ENCODE results near the gene MINK1. TPM values are rescaled to one million over a fixed set of nuclear protein-coding genes. Genes with fewer than 3 reads are reported as not detected.

The MINK1 gene
- total and polyA plus RNA-seq, 10 of the 15 experiments (the other 5 are each of a cell fraction or from before 2014, with no cell fraction given) = 0.08 to 55.6 (median 15.0) TPM

- ChIA-PET RAD21 (ENCODE audit: unreplicated experiment) (no interaction called here), SMC1A (ENCODE audit: uncharacterized antibody, unreplicated experiment) (no interaction called here), POLR2A (no interaction called here), CTCF (interaction anchor here (3.7 kb wide), 1 partner anchor 319 kb away, joined by 17 read pairs; no protein-coding TSS in a partner anchor)
- no peaks in the 10 kb centered on the region for H3K9me3 ChIP-seq (replicated peaks; ENCODE audit: control insufficient read depth, insufficient read depth, low read length)
- no peaks in the 10 kb centered on the region for H3K4me1 ChIP-seq (ENCODE audit: control insufficient read depth, insufficient read depth, low read length)
- in situ Hi-C loops (cut with MboI) (no loop called here), intact Hi-C loops (cut with micrococcal nuclease; ENCODE audit: unreplicated experiment) (loop anchor here (10.0 kb wide), 1 partner anchor 462 kb away; no protein-coding TSS in a partner anchor)
- no peak for TF ChIP-seq CHD4 (IDR thresholded peaks at IDR 0.05)
- no peak for TF ChIP-seq ZNF274 (IDR thresholded peaks at IDR 0.05; ENCODE audit: insufficient read depth, insufficient read length)
- TF ChIP-seq, protein P1, sequence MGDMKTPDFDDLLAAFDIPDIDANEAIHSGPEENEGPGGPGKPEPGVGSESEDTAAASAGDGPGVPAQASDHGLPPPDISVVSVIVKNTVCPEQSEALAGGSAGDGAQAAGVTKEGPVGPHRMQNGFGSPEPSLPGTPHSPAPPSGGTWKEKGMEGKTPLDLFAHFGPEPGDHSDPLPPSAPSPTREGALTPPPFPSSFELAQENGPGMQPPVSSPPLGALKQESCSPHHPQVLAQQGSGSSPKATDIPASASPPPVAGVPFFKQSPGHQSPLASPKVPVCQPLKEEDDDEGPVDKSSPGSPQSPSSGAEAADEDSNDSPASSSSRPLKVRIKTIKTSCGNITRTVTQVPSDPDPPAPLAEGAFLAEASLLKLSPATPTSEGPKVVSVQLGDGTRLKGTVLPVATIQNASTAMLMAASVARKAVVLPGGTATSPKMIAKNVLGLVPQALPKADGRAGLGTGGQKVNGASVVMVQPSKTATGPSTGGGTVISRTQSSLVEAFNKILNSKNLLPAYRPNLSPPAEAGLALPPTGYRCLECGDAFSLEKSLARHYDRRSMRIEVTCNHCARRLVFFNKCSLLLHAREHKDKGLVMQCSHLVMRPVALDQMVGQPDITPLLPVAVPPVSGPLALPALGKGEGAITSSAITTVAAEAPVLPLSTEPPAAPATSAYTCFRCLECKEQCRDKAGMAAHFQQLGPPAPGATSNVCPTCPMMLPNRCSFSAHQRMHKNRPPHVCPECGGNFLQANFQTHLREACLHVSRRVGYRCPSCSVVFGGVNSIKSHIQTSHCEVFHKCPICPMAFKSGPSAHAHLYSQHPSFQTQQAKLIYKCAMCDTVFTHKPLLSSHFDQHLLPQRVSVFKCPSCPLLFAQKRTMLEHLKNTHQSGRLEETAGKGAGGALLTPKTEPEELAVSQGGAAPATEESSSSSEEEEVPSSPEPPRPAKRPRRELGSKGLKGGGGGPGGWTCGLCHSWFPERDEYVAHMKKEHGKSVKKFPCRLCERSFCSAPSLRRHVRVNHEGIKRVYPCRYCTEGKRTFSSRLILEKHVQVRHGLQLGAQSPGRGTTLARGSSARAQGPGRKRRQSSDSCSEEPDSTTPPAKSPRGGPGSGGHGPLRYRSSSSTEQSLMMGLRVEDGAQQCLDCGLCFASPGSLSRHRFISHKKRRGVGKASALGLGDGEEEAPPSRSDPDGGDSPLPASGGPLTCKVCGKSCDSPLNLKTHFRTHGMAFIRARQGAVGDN (IDR thresholded peaks at IDR 0.05) = no peak
- TF ChIP-seq MEF2B (IDR thresholded peaks at IDR 0.05; ENCODE audit: partially characterized antibody, poor library complexity, severe bottlenecking) = no peak
- TF ChIP-seq, protein P2, sequence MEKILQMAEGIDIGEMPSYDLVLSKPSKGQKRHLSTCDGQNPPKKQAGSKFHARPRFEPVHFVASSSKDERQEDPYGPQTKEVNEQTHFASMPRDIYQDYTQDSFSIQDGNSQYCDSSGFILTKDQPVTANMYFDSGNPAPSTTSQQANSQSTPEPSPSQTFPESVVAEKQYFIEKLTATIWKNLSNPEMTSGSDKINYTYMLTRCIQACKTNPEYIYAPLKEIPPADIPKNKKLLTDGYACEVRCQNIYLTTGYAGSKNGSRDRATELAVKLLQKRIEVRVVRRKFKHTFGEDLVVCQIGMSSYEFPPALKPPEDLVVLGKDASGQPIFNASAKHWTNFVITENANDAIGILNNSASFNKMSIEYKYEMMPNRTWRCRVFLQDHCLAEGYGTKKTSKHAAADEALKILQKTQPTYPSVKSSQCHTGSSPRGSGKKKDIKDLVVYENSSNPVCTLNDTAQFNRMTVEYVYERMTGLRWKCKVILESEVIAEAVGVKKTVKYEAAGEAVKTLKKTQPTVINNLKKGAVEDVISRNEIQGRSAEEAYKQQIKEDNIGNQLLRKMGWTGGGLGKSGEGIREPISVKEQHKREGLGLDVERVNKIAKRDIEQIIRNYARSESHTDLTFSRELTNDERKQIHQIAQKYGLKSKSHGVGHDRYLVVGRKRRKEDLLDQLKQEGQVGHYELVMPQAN (conservative IDR thresholded peaks at IDR 0.05) = no peak
- no peak for TF ChIP-seq CEBPB (IDR thresholded peaks at IDR 0.05; ENCODE audit: borderline replicate concordance in 1 of 2, low read depth in 2 of 2, low read length in 2 of 2)
- TF ChIP-seq SMARCA5 (IDR thresholded peaks at IDR 0.05) = no peak
- TF ChIP-seq SPI1 (IDR thresholded peaks at IDR 0.05; ENCODE audit: borderline replicate concordance, insufficient read depth, low read depth, low read length) = no peak
- no peak for TF ChIP-seq YY1 (IDR thresholded peaks at IDR 0.05; ENCODE audit: low read depth, low read length)
- TF ChIP-seq IKZF1 (conservative IDR thresholded peaks at IDR 0.05) = no peak
- TF ChIP-seq NFYA (IDR thresholded peaks at IDR 0.05; ENCODE audit: borderline replicate concordance, low read depth, low read length) = no peak
- H3K27ac ChIP-seq (ENCODE audit: control insufficient read depth, insufficient read depth) = no peak overlapping the region
- DNase-seq (ENCODE audit: low read depth, low spot score) = no peak
- BruUV-seq (replicated peaks) = no TSS peak
- no peak overlapping the region for H3K4me2 ChIP-seq (ENCODE audit: control insufficient read depth, insufficient read depth)
- no peak overlapping the region for H2AFZ ChIP-seq (ENCODE audit: control insufficient read depth, low read depth, low read length)
- H3K27me3 ChIP-seq (replicated peaks in 1 of 2; ENCODE audit: control insufficient read depth in 2 of 2, insufficient read depth in 2 of 2, low read length in 1 of 2) = no peaks in the 10 kb centered on the region
- WGBS (ENCODE audit: insufficient coverage, insufficient replicate concordance, low lambda C conversion rate, missing lambda C conversion rate) = 99% methylated on average over 12 of the region's 12 CpGs
- H3K36me3 ChIP-seq (ENCODE audit: control insufficient read depth in 2 of 2, insufficient read depth in 2 of 2, low read length in 1 of 2) = peaks cover 10 to 20% of the 10 kb centered on the region in 2 experiments; a peak in 3 of 4 replicates
- ATAC-seq = no peak
- no peaks in the 10 kb centered on the region for H3K79me2 ChIP-seq (ENCODE audit: control insufficient read depth, insufficient read depth, low read length)
- no peak for FAIRE-seq
- no peak overlapping the region for H3K9ac ChIP-seq (ENCODE audit: control insufficient read depth, insufficient read depth, low read length)
- peaks cover 2% of the 10 kb centered on the region; the same call in 1 of the 2 replicates for H4K20me1 ChIP-seq (ENCODE audit: control insufficient read depth, insufficient read depth)
- no peak overlapping the region for H3K4me3 ChIP-seq
These were observed 53.7 kb downstream of the MINK1 start for GRCh38 chr17:4886830-4887229.
